GM21447 (cell line): ENCODE results near the gene SPOCK1.

Experiments
- ATAC-seq: cut with Tn5 transposase; IDR thresholded peaks from one replicate; pipeline ENCODE4 v1.9.1; 2021; ENCODE audit not compliant: unreplicated experiment

SPOCK1 gene

DNA sequence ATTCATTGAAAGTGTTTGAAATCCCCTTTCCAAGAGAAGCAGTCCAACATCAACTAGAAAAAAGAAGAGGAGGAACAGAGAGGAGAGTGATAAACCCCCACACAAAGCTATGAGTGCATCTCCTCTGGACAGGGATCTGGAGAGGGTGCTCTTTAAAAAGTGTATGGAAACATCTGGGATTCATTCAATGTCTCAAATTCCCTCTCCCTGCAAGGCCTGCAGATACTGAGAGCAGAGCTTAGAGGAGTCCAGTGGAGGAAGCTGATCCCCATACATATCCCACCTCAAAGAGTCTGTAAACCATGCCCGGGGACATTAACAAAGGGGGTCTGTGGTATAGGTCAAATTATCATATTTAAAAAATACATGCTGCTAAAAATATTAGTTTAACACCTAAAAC lies 2.2 kb downstream of the SPOCK1 start:
- ATAC-seq = no peak

GRCh38 chr5:137492331-137492730 lies 6.8 kb downstream of the SPOCK1 start:
- no peak for ATAC-seq

DNA sequence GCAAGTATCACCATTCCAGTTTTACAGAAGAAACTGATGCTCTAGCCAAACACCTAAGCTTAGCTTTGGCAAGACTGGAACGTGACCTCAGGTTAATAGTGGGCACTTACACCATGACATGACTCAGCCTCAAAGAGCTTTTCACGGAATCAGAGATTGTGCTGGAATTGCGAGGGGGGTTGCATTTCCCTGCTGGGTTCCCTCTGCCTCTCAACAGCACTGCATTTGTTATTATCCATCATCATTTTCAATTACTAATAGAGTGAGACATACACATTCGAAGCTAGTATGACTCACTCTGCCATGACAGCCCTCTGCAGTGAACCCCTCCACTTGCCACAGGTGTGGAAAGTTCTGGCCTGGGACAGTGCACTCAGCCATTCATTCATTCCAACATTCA lies 8.0 kb downstream of the SPOCK1 start:
- no peak for ATAC-seq

- ATAC-seq = no peak
Observed at GRCh38 chr5:137490591-137490990, 8.5 kb downstream of the SPOCK1 start.

- no peak for ATAC-seq
Observed at GRCh38 chr5:137488974-137489373, 10.2 kb downstream of the SPOCK1 start.

DNA sequence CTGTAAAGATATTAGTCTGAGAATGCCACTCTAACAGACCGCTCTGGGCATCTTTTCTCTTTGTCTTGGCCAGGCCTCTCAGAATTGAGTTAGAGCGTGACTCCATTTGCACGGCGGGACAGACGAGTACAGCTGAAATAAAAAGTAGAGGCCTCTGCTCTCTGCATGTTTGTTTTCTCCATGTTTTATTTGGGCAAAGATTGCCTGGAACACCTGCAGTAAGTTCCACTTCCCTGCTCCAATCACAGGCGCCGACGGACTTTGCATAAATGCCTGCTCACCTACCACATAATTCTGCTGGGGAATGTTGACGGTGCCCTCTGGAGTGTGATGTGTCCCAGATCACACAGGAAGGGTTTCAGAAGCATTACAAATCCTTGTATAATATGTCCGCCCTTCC lies 10.6 kb downstream of the SPOCK1 start:
- ATAC-seq = no peak

- no peak for ATAC-seq
Observed at GRCh38 chr5:137487600-137487999, 11.5 kb downstream of the SPOCK1 start.

DNA sequence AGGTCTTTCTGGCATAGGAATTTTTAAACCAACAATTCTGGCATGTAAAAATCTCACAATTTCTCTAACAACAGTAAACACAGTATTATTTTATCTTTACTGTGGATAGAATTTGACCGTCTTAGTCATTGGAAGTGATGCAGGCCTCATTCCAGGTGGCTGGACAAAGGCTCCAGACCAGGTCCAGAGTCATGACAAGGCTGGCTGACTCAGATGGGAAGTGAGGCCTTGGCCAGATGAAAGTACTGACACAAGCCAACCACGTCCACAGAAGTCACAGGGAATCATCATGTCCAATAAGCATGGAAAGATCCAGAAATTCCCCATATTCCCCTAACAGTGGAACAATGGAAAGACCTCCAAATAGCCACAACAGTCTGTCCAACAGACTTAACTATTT lies 12.4 kb downstream of the SPOCK1 start:
- ATAC-seq = no peak

DNA sequence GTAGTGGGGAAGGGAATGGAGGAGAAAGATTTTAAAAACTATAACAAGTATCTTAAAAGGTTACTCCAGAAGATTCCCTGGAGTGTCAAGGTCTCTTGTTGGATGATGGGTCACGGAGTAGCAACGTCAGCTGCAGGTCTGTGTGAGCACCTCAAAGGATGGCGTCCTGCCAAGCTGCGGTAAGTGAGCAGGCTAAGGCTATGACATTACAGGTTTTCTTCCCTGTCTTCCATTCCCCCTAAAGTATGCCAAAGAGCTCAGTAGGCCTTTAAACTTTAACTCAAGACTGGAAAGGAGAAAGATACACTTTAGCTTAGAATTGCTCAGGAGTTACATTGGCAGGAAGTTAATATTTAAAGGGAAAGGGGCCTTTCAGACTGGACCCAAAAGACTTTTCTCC lies 17.5 kb downstream of the SPOCK1 start:
- ATAC-seq = no peak

DNA sequence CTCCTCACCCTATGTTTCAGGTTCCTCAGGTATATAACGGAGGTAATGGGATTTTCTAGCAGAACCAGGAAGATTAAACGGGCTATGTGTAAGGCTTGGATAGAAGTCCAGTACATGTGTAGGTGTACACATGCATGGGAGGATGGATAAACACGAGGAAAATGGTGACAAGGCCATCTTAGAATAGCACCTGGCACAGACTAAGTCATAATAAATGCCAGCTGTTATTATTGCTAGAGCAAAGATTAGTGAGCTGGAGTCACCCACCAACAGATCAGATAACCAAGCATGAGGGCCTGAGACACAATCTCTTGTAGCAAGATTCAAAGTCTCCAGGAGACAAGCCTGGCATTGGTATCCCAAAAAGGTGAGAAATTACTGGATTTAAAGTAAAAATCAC lies 21.1 kb downstream of the SPOCK1 start:
- no peak for ATAC-seq

GRCh38 chr5:137470921-137471220 lies 28.3 kb downstream of the SPOCK1 start:
- ATAC-seq = no peak

DNA sequence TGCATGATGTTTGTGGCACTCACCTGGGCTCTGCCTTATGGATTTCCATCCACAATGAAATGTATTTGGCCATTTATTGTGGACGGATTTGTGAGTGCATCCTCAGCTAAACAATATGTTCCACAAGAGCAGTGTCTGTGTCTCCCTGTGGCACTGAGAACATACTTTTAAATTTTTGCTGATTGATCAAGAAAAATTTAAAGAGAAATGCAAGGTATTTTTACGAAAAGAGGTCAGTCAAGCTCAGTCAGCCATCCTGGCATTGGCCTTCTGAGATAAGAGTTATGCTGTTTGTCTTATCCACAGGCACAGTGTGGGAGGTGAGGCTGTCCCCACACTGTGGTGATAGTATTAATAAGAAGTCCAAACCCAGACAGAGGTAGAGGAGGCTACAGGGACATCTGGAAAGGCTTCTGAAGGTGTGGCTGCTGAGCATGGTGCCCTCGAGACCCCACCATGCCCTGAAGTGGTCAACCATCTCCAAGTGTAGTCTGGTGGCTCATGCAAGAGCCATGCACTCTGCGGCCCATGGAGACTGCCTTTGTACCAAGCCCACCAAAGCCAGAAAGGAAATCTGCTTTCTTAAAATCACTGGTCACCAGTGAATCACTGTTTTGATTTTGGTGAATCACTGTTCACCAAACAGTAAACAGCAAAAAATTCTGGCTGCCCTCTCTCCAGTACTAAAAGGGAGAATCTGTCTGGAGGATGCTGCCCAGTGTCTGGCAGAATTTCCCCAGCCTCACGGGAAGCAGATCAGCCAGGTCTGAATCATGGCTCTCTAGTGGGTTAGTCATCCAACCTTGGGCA lies 28.8 kb downstream of the SPOCK1 start:
- ATAC-seq = no peak

DNA sequence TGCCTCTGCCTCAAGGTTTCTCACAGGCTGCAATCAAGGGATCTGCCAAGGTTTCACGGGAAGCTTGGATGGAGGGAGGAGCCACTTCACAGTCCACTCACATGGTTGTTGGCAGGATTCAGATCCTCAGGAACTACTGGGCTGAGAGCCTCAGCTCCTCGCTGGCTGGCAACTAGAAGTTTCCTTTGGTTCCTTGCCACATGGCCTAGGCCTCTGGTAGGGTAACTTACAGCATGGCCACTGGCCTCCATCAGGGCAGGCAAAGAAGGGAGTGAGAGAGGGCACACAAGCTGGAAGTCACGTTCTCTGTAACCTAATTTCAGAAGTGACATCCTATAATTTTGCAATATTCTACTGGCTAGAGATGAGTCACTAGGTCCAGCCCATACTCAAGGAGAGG lies 32.2 kb downstream of the SPOCK1 start:
- ATAC-seq = no peak

GRCh38 chr5:137465930-137466329 lies 33.2 kb downstream of the SPOCK1 start:
- ATAC-seq = no peak

DNA sequence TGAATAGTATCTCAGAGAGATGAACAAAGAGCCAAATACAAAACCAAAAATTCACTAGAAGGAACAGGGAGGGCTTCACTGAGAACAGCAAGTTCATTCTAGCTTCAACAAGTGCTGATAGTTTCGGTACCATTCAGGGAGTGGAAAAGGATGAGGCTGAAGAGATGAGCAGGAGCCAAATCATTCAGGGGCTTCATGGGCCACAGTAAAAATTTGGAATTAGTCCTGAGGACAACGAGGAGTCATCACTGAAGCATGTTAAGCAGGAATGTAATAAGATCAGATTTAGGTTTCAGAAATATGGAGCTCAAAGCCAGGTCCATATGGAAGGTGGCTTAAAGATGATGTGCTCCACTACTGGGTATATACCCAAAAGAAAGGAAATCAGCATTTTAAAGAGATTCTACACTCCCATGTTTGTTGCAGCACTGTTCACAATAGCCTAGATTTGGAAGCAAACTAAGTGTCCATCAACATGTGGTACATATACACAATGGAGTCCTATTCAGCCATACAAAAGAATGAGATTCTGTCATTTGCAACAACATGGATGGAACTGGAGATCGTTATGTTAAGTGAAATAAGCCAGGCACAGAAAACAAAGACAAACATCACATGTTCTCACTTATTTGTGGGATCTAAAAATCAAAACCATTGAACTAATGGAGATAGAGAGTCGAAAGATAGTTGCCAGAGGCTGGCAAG lies 36.2 kb downstream of the SPOCK1 start:
- no peak for ATAC-seq

DNA sequence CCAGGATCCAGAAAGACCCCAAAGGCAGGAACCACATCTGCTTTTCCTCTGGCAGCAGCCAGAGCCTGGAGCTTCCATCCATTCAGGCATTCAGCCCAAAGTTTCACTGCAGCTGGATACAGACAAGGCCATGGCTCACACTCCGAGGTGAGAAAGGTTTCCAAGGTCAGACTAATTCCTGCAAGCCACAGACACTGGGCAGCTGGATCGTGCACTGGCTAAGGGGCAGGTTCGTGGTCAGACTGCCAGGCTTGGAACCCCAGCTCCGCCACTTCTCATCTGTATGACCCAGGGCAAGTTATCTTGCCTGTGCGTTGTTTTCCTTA lies 36.9 kb downstream of the SPOCK1 start:
- ATAC-seq = no peak

- no peak for ATAC-seq
Observed at GRCh38 chr5:137461391-137462264, 37.5 kb downstream of the SPOCK1 start.

- ATAC-seq = no peak
Observed at GRCh38 chr5:137454671-137455070, 44.5 kb downstream of the SPOCK1 start.

DNA sequence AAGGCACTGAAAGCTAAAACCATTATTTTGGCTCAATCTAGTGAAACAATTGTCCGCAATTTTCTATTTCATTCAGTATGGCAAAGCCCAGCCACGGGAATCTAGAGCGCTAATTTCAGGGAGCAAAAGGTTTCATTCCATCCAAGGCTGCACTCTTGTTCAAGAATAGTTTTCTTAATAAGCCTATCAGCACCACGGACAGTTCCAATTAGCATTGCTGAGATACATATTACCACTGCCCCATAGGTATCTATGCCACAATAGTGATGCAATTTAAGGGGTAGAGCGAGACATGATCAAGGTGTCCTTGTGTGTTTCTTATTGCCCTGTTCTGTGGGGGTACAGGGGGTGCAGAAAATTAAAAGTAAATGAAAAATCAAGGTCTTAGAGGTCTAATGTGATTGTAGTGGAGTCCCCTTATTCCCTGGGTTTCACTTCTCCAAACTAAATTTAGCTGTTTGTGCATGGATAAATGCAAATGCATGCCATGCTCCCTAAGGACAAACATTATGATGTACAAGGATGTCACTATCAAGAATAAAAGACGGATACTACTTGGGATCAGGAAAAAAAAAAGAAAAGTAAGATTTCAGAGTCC lies 45.5 kb downstream of the SPOCK1 start:
- ATAC-seq = no peak

GRCh38 chr5:137450759-137451158 lies 48.4 kb downstream of the SPOCK1 start:
- no peak for ATAC-seq

GRCh38 chr5:137448868-137449267 lies 50.3 kb downstream of the SPOCK1 start:
- ATAC-seq = no peak

DNA sequence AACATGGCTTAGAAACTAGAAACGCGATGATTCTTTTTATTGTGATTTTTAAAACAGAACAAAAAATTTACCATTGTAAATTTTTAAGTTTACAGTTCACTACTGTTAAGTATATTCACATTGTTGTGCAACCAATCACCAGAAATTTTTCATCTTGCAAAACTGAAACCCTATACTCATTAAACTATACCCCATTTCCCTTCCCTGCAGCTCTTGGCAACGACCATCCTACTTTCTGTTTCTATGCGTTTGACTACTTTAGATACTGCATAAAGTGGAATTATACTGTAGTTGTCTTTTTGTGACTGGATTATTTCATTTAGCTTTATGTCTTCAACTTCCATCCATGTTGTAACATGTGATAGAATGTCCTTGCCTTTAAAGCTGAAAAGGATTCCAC lies 52.5 kb downstream of the SPOCK1 start:
- no peak for ATAC-seq
